K562 (cell line): ENCODE data around the gene SLC25A33.

ENCODE experiments used
- NR2C2 ChIP-seq, 2 experiments: fragments of 200-800 bp in 1 of 2; sonication (Bioruptor generic) in 1 of 2; sonication (generic) in 1 of 2; formaldehyde crosslinking in 1 of 2; IDR thresholded peaks; 2 replicates each; pipeline versions ENCODE4 v1.6.1 to v1.8.0; 2016 to 2022; ENCODE audit warnings: mild to moderate bottlenecking in 1 of 2, missing compliant biosample characterization in 1 of 2, missing genetic modification characterization in 1 of 2, missing genetic modification reagents in 1 of 2
- RFX5 ChIP-seq: IDR thresholded peaks from 2 replicates; pipeline ENCODE4 v1.6.1; 2011; ENCODE audit warnings: low read depth, mild to moderate bottlenecking, improper control_type of control experiment, low read length

GRCh38 chr1:9603766-9604753, 64.8 kb downstream of the SLC25A33 start:
- no peak for TF ChIP-seq NR2C2 (CRISPR knock-in tag; IDR thresholded peaks at IDR 0.05)
- no peak for TF ChIP-seq NR2C2 (tag; IDR thresholded peaks at IDR 0.05)
- no peak for TF ChIP-seq RFX5
